ENCODE measurements around the gene DENND5B.

- TF ChIP-seq CTCF (conservative IDR thresholded peaks at IDR 0.05) (no peak), EZH2 (IDR thresholded peaks at IDR 0.05; ENCODE audit: low read depth) (no peak)
These were observed 224.8 kb downstream of the DENND5B start for GRCh38 chr12:31366104-31366621.
